HepG2 (cell line): ENCODE measurements around the gene NAA38. TPM values are rescaled to one million over a fixed set of nuclear protein-coding genes. Genes with fewer than 3 reads are reported as not detected.
A peak's percentile ranks its signal among the peaks of the same experiment; 100 is the strongest.

Experiments used
- ARNTL ChIP-seq: sonication (generic); formaldehyde crosslinking; IDR thresholded peaks from 2 replicates; pipeline ENCODE4 v1.4.0; 2020; ENCODE audit warnings: mild to moderate bottlenecking, missing genetic modification reagents
- CBX2 ChIP-seq, 2 experiments: fragments of 200-600 bp in 1 of 2; sonication (generic); formaldehyde crosslinking in 1 of 2; IDR thresholded peaks; 2 replicates each; pipeline versions ENCODE4 v1.7.0 to v1.8.1; 2018 to 2022; ENCODE audit warnings: low read depth in 2 of 2, low read length in 1 of 2, mild to moderate bottlenecking in 1 of 2, missing genetic modification reagents in 1 of 2
- CREB1 ChIP-seq, 2 experiments: fragments of 450-650 bp in 1 of 2; IDR thresholded peaks; 2 replicates each; pipeline ENCODE4 v1.6.1; 2016 to 2017; ENCODE audit warnings: control low read depth in 1 of 2, mild to moderate bottlenecking in 1 of 2, missing compliant biosample characterization in 1 of 2, missing genetic modification characterization in 1 of 2
- CREM ChIP-seq, 2 experiments: sonication (generic) in 1 of 2; formaldehyde crosslinking in 1 of 2; IDR thresholded peaks; 2 replicates each; pipeline versions ENCODE4 v1.4.0 to v1.6.1; 2016 to 2020; ENCODE audit warnings: antibody characterized with exemption in 1 of 2, mild to moderate bottlenecking in 1 of 2, missing genetic modification reagents in 1 of 2
- DNMT1 ChIP-seq: sonication (generic); formaldehyde crosslinking; IDR thresholded peaks from 2 replicates; pipeline ENCODE4 v1.5.1; 2020; ENCODE audit warnings: mild to moderate bottlenecking, missing genetic modification reagents
- ELF1 ChIP-seq: sonication (generic); formaldehyde crosslinking; IDR thresholded peaks from 2 replicates; pipeline ENCODE4 v1.4.0; 2020; ENCODE audit warnings: missing genetic modification reagents
- GLI4 ChIP-seq: sonication (generic); formaldehyde crosslinking; IDR thresholded peaks from 2 replicates; pipeline ENCODE4 v1.5.1; 2020; ENCODE audit warnings: missing genetic modification reagents, mild to moderate bottlenecking, moderate library complexity, borderline replicate concordance
- HDAC6 ChIP-seq: fragments of 200-600 bp; sonication (generic); IDR thresholded peaks from 2 replicates; pipeline ENCODE4 v1.7.0; 2017; ENCODE audit warnings: mild to moderate bottlenecking, antibody characterized with exemption, low read length, low read depth
- ISL2 ChIP-seq: sonication (generic); formaldehyde crosslinking; IDR thresholded peaks from 2 replicates; pipeline ENCODE4 v1.5.0; 2020; ENCODE audit warnings: missing genetic modification reagents
- KLF9 ChIP-seq: IDR thresholded peaks from 2 replicates; pipeline ENCODE4 v1.6.1; 2016; ENCODE audit warnings: low read depth
- MYC ChIP-seq: sonication (generic); formaldehyde crosslinking; IDR thresholded peaks from 2 replicates; pipeline ENCODE4 v1.9.0; 2021; ENCODE audit warnings: missing genetic modification reagents, borderline replicate concordance
- RARG ChIP-seq: sonication (generic); formaldehyde crosslinking; IDR thresholded peaks from 2 replicates; pipeline ENCODE4 v1.4.0; 2020; ENCODE audit warnings: low read depth, mild to moderate bottlenecking, missing genetic modification reagents
- RFX1 ChIP-seq: fragments of 450-650 bp; IDR thresholded peaks from 2 replicates; pipeline ENCODE4 v1.6.1; 2017
- SAFB2 ChIP-seq: sonication (generic); formaldehyde crosslinking; IDR thresholded peaks from 2 replicates; pipeline ENCODE4 v1.5.1; 2020; ENCODE audit warnings: missing genetic modification reagents, low read depth, mild to moderate bottlenecking, borderline replicate concordance
- SALL2 ChIP-seq: sonication (generic); formaldehyde crosslinking; IDR thresholded peaks from 2 replicates; pipeline ENCODE4 v1.8.1; 2023; ENCODE audit warnings: mild to moderate bottlenecking, missing genetic modification reagents, inconsistent platforms
- TCF7 ChIP-seq: sonication (generic); IDR thresholded peaks from 2 replicates; pipeline ENCODE4 v1.6.1; 2016; ENCODE audit warnings: antibody characterized with exemption, low read depth
- ZBTB1 ChIP-seq: sonication (generic); formaldehyde crosslinking; IDR thresholded peaks from 2 replicates; pipeline ENCODE4 v1.4.0; 2020; ENCODE audit warnings: missing genetic modification reagents, borderline replicate concordance
- ZBTB42 ChIP-seq: sonication (generic); formaldehyde crosslinking; IDR thresholded peaks from 2 replicates; pipeline ENCODE4 v1.5.0; 2020; ENCODE audit warnings: mild to moderate bottlenecking, missing genetic modification reagents
- ZFP37 ChIP-seq: sonication (generic); formaldehyde crosslinking; IDR thresholded peaks from 2 replicates; pipeline ENCODE4 v1.4.0; 2020; ENCODE audit warnings: missing genetic modification reagents, borderline replicate concordance
- ZFX ChIP-seq: sonication (generic); formaldehyde crosslinking; IDR thresholded peaks from 2 replicates; pipeline ENCODE4 v1.4.0; 2020; ENCODE audit warnings: mild to moderate bottlenecking, low read depth, missing genetic modification reagents, moderate library complexity
- ZNF672 ChIP-seq: sonication (generic); formaldehyde crosslinking; IDR thresholded peaks from 2 replicates; pipeline ENCODE4 v1.8.1; 2022; ENCODE audit warnings: missing genetic modification reagents
- ZNF703 ChIP-seq: sonication (generic); formaldehyde crosslinking; IDR thresholded peaks from 2 replicates; pipeline ENCODE4 v1.5.1; 2020; ENCODE audit warnings: missing genetic modification reagents, mild to moderate bottlenecking, moderate library complexity, borderline replicate concordance
- ZNF761 ChIP-seq: sonication (generic); formaldehyde crosslinking; conservative IDR thresholded peaks from 2 replicates; pipeline ENCODE4 v1.4.0; 2020; ENCODE audit warnings: mild to moderate bottlenecking, missing genetic modification reagents
- ZNF83 ChIP-seq: sonication (generic); formaldehyde crosslinking; IDR thresholded peaks from 2 replicates; pipeline ENCODE4 v1.4.0; 2020; ENCODE audit warnings: missing genetic modification reagents, mild to moderate bottlenecking, borderline replicate concordance
- ZZZ3 ChIP-seq: sonication (generic); formaldehyde crosslinking; IDR thresholded peaks from 2 replicates; pipeline ENCODE4 v1.4.0; 2020; ENCODE audit warnings: missing genetic modification reagents, mild to moderate bottlenecking, borderline replicate concordance
- polyA plus RNA-seq, 8 experiments: library from polyadenylated mRNA; depleted of rRNA in 3 of 8; stranded (reverse) in 7 of 8; unstranded in 1 of 8; fragments of >200 nt; fragmentation: Illumina TruSeq in 4 of 8; extraction: Trizol in 4 of 8; gene quantifications; 2 replicates each; pipeline versions ENCODE4 v1.2.1 to v1.2.3, GENCODE V29; 2011 to 2016; ENCODE audit warnings: low read depth in 4 of 8, missing spikeins in 1 of 8, mixed read lengths in 1 of 8; ENCODE audit not compliant: insufficient read depth in 1 of 8
- total RNA-seq, 5 experiments: library from RNA; depleted of rRNA; stranded (reverse); fragments of >200 nt; fragmentation: Illumina TruSeq; extraction: Trizol; gene quantifications; 2 replicates each; pipeline ENCODE4 v1.2.3, GENCODE V29; 2016; ENCODE audit warnings: low read depth in 1 of 5
- TF ChIP-seq, protein P1 (sequence below): sonication (generic); formaldehyde crosslinking; IDR thresholded peaks from 2 replicates; pipeline ENCODE4 v1.4.0; 2020; ENCODE audit warnings: mild to moderate bottlenecking, missing genetic modification reagents
- TF ChIP-seq, protein P2 (sequence below): sonication (generic); formaldehyde crosslinking; conservative IDR thresholded peaks from 2 replicates; pipeline ENCODE4 v1.8.0; 2022; ENCODE audit warnings: mild to moderate bottlenecking, moderate library complexity, missing genetic modification reagents

NAA38 gene
- total and polyA plus RNA-seq, 2 of the 13 experiments (the other 11 are each of a cell fraction or from before 2014, with no cell fraction given) = 46.9 to 91.6 TPM

DNA sequence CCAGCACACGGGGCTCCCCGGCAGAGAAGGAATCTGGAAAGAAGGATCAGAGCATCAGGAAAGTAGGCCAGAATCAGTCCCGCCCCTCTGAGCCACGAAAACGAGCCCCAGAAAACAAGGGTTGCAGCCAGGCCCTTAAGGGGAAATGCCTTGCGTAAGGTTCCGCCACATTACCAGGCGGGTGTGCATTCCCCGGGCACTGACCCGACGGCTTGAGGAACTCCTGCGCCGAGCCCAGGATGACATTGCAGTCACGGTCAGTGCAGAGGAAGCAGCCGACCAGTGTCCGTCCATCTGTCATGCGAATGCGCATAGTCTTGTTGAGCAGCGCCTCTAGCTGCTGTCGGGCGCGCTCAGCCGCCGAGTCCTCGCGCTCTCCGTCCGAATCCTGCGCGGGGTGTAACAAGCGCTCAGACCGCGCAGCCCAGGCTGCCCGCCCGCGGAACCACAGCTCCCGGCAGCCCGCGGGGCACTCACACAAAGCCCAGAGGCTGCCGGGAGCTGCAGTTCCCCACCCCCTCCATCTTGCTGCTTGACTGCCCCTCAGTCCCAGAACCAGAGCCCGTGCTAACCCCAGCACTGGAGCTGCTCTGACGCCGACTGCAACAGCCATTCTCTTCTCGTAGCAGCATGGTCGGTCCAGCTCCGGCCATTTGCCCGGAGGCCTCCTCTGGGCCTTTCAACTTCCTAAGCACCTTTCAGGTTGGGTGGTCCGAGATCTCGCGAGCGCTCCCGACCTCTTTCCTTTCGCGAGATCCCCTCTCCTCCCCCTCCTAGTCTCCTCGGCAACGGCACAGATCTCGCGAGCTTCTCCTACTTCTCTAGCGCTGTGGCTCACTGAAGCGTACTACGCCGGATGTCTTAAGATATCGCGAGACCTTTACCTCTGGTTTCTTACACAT lies at the start of gene NAA38 (continued):
- TF ChIP-seq ZBTB1 (CRISPR knock-in tag) (no peak), SALL2 (CRISPR knock-in tag) (peak; percentile 68; the same call in 1 of the 2 replicates), SAFB2 (CRISPR knock-in tag) (0 out of 2 replicates have a peak, but pooled peaks have one; percentile 39), ZNF83 (CRISPR knock-in tag) (no peak), GLI4 (no peak), CREB1 (IDR thresholded peaks at IDR 0.05) (no peak), CREB1 (CRISPR knock-in tag; IDR thresholded peaks at IDR 0.05) (peak; percentile 76), MYC (CRISPR knock-in tag) (peak; percentile 79), ZFP37 (CRISPR knock-in tag) (peak; percentile 68; the same call in 1 of the 2 replicates), CREM (IDR thresholded peaks at IDR 0.05) (peak; percentile 78; the same call in 1 of the 2 replicates), CREM (CRISPR knock-in tag; IDR thresholded peaks at IDR 0.05) (no peak), ZFX (CRISPR knock-in tag) (peak; percentile 78), ZNF703 (CRISPR knock-in tag) (no peak), ZBTB42 (CRISPR knock-in tag) (0 out of 2 replicates have a peak, but pooled peaks have one; percentile 24), ZNF672 (CRISPR knock-in tag) (no peak), CBX2 (IDR thresholded peaks at IDR 0.05; ENCODE audit: low read depth, low read length) (no peak), CBX2 (CRISPR knock-in tag; IDR thresholded peaks at IDR 0.05; ENCODE audit: low read depth) (no peak), ZZZ3 (CRISPR knock-in tag) (0 out of 2 replicates have a peak, but pooled peaks have one; percentile 67), DNMT1 (CRISPR knock-in tag) (0 out of 2 replicates have a peak, but pooled peaks have one; percentile 84), ZNF761 (CRISPR knock-in tag) (no peak; the same call in 1 of the 2 replicates), KLF9 (no peak), ARNTL (CRISPR knock-in tag) (no peak), RARG (CRISPR knock-in tag) (no peak), ISL2 (CRISPR knock-in tag) (no peak), TCF7 (no peak), HDAC6 (no peak), RFX1 (peak; percentile 86), ELF1 (CRISPR knock-in tag) (peak; percentile 61)
- TF ChIP-seq, protein P1, sequence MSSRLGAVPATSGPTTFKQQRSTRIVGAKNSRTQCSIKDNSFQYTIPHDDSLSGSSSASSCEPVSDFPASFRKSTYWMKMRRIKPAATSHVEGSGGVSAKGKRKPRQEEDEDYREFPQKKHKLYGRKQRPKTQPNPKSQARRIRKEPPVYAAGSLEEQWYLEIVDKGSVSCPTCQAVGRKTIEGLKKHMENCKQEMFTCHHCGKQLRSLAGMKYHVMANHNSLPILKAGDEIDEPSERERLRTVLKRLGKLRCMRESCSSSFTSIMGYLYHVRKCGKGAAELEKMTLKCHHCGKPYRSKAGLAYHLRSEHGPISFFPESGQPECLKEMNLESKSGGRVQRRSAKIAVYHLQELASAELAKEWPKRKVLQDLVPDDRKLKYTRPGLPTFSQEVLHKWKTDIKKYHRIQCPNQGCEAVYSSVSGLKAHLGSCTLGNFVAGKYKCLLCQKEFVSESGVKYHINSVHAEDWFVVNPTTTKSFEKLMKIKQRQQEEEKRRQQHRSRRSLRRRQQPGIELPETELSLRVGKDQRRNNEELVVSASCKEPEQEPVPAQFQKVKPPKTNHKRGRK = no peak
- TF ChIP-seq, protein P2, sequence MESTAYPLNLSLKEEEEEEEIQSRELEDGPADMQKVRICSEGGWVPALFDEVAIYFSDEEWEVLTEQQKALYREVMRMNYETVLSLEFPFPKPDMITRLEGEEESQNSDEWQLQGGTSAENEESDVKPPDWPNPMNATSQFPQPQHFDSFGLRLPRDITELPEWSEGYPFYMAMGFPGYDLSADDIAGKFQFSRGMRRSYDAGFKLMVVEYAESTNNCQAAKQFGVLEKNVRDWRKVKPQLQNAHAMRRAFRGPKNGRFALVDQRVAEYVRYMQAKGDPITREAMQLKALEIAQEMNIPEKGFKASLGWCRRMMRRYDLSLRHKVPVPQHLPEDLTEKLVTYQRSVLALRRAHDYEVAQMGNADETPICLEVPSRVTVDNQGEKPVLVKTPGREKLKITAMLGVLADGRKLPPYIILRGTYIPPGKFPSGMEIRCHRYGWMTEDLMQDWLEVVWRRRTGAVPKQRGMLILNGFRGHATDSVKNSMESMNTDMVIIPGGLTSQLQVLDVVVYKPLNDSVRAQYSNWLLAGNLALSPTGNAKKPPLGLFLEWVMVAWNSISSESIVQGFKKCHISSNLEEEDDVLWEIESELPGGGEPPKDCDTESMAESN (CRISPR knock-in tag) = peak; percentile 59; the same call in 1 of the 2 replicates
